HCT116 (cell line): ENCODE measurements around the gene CRISP1.

Source experiments
- ATF3 ChIP-seq: IDR thresholded peaks from 2 replicates; pipeline ENCODE4 v1.6.1; 2012
- CBX3 ChIP-seq: IDR thresholded peaks from 2 replicates; pipeline ENCODE4 v1.6.1; 2012; ENCODE audit warnings: low read depth
- CEBPB ChIP-seq: IDR thresholded peaks from 2 replicates; pipeline ENCODE4 v1.6.1; 2012; ENCODE audit warnings: low read depth
- ELF1 ChIP-seq: IDR thresholded peaks from 2 replicates; pipeline ENCODE4 v1.6.1; 2012; ENCODE audit warnings: low read depth, borderline replicate concordance
- FOSL1 ChIP-seq: IDR thresholded peaks from 2 replicates; pipeline ENCODE4 v1.6.1; 2012; ENCODE audit warnings: low read depth
- RAD21 ChIP-seq: IDR thresholded peaks from 2 replicates; pipeline ENCODE4 v1.6.1; 2012; ENCODE audit warnings: low read depth, mild to moderate bottlenecking
- REST ChIP-seq: IDR thresholded peaks from 2 replicates; pipeline ENCODE4 v1.6.1; 2012; ENCODE audit warnings: low read depth
- SP1 ChIP-seq: IDR thresholded peaks from 2 replicates; pipeline ENCODE4 v1.6.1; 2012; ENCODE audit warnings: low read depth
- TF ChIP-seq, protein P1 (sequence below), 3 experiments: fragments of 200-600 bp in 1 of 3; sonication (generic) in 1 of 3; IDR thresholded peaks in 2 of 3; conservative IDR thresholded peaks in 1 of 3; 2 replicates each; pipeline ENCODE4 v1.5.1; 2012 to 2017; ENCODE audit warnings: low read depth in 2 of 3, low read length in 2 of 3, antibody characterized with exemption in 1 of 3, borderline replicate concordance in 1 of 3, control low read depth in 1 of 3, mild to moderate bottlenecking in 1 of 3, mixed read lengths in 1 of 3, mixed run types in 1 of 3, moderate library complexity in 1 of 3; ENCODE audit not compliant: insufficient read depth in 1 of 3

GRCh38 chr6:49815166-49815565 lies 51.2 kb downstream of the CRISP1 start:
- no peak for TF ChIP-seq ATF3
- TF ChIP-seq, protein P1, sequence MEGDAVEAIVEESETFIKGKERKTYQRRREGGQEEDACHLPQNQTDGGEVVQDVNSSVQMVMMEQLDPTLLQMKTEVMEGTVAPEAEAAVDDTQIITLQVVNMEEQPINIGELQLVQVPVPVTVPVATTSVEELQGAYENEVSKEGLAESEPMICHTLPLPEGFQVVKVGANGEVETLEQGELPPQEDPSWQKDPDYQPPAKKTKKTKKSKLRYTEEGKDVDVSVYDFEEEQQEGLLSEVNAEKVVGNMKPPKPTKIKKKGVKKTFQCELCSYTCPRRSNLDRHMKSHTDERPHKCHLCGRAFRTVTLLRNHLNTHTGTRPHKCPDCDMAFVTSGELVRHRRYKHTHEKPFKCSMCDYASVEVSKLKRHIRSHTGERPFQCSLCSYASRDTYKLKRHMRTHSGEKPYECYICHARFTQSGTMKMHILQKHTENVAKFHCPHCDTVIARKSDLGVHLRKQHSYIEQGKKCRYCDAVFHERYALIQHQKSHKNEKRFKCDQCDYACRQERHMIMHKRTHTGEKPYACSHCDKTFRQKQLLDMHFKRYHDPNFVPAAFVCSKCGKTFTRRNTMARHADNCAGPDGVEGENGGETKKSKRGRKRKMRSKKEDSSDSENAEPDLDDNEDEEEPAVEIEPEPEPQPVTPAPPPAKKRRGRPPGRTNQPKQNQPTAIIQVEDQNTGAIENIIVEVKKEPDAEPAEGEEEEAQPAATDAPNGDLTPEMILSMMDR (IDR thresholded peaks at IDR 0.05 in 2 of 3, conservative IDR thresholded peaks at IDR 0.05 in 1 of 3; ENCODE audit: borderline replicate concordance in 1 of 3, insufficient read depth in 1 of 3, low read depth in 2 of 3, low read length in 2 of 3), result no peak
- TF ChIP-seq FOSL1, result no peak
- no peak for TF ChIP-seq CEBPB
- TF ChIP-seq ELF1, result no peak
- no peak for TF ChIP-seq SP1
- no peak for TF ChIP-seq RAD21
- TF ChIP-seq CBX3, result no peak
- no peak for TF ChIP-seq REST
